ENCODE data around the gene UIMC1. TPM values are rescaled to one million over a fixed set of nuclear protein-coding genes. Genes with fewer than 3 reads are reported as not detected.

UIMC1 gene
- total and polyA plus RNA-seq, 2 of the 13 experiments (the other 11 are each of a cell fraction or from before 2014, with no cell fraction given), result 18.9 to 32.7 TPM

- TF ChIP-seq NFAT5 (CRISPR knock-in tag; IDR thresholded peaks at IDR 0.05) (no peak), PAX8 (CRISPR knock-in tag; IDR thresholded peaks at IDR 0.05; ENCODE audit: borderline replicate concordance) (no peak)
These were observed 148.7 kb downstream of the UIMC1 start (continued) for GRCh38 chr5:176857894-176858273.

GRCh38 chr5:176857216-176857893 lies 149.2 kb downstream of the UIMC1 start:
- DNase-seq (ENCODE audit: low spot score), result no peak
- no peak overlapping the region for H3K4me2 ChIP-seq (ENCODE audit: low read depth, low read length)
- 13% methylated on average over 17 of the region's 19 CpGs for WGBS (ENCODE audit: low lambda C conversion rate)
- H3K4me3 ChIP-seq (replicated peaks in 1 of 3; ENCODE audit: insufficient read depth in 1 of 3, low read depth in 2 of 3, low read length in 3 of 3), result no peak overlapping the region
- in situ Hi-C loops (cut with HindIII; ENCODE audit: extremely low pct_ligation_motif_present, low pct_unique_long_range_greater_than_20kb) (no loop called here), intact Hi-C loops (cut with micrococcal nuclease; ENCODE audit: unreplicated experiment) (no loop called here)
- H3K9me3 ChIP-seq (ENCODE audit: low read length), result no peaks in the 10 kb centered on the region
- no peak for ATAC-seq
- H3K27me3 ChIP-seq (ENCODE audit: control insufficient read depth in 1 of 2, insufficient read depth in 2 of 2, low read length in 2 of 2), result peaks cover 24 to 85% of the 10 kb centered on the region in 2 experiments; a peak in 4 of 5 replicates
- H2AFZ ChIP-seq (ENCODE audit: low read length), result no peak overlapping the region
- H4K20me1 ChIP-seq (ENCODE audit: insufficient read depth, low read length), result no peaks in the 10 kb centered on the region
- no TSS peak for BruUV-seq (replicated peaks)
- POLR2A ChIA-PET, result no interaction called here
- H3K79me2 ChIP-seq (ENCODE audit: insufficient read depth, low read length), result no peaks in the 10 kb centered on the region
- no peak for FAIRE-seq
- no peak overlapping the region for H3K9ac ChIP-seq (ENCODE audit: insufficient read depth, low read depth, low read length)
- no peak overlapping the region for H3K27ac ChIP-seq (ENCODE audit: extremely low read length, insufficient read depth, low read length)
- H3K36me3 ChIP-seq (replicated peaks in 1 of 2; ENCODE audit: control insufficient read depth in 1 of 2, insufficient read depth in 2 of 2, low read length in 2 of 2), result no peaks in the 10 kb centered on the region
- CTCF ChIA-PET (ENCODE audit: low intra/inter-chr PET ratio, low total read pairs), result no interaction called here
- no peaks in the 10 kb centered on the region for H3K4me1 ChIP-seq (ENCODE audit: insufficient read depth, low read length)
- no peak for TF ChIP-seq ZNF253 (CRISPR knock-in tag; IDR thresholded peaks at IDR 0.05; ENCODE audit: borderline replicate concordance)
- no peak for TF ChIP-seq MED8 (CRISPR knock-in tag; IDR thresholded peaks at IDR 0.05; ENCODE audit: insufficient replicate concordance)
- no peak for TF ChIP-seq ZNF543 (CRISPR knock-in tag; IDR thresholded peaks at IDR 0.05)
- no peak for TF ChIP-seq IRF9 (CRISPR knock-in tag; IDR thresholded peaks at IDR 0.05; ENCODE audit: borderline replicate concordance)
- TF ChIP-seq ATF3 (CRISPR knock-in tag; IDR thresholded peaks at IDR 0.05), result no peak
- TF ChIP-seq CENPX (CRISPR knock-in tag; IDR thresholded peaks at IDR 0.05), result no peak
- no peak for TF ChIP-seq SCMH1 (CRISPR knock-in tag; IDR thresholded peaks at IDR 0.05; ENCODE audit: borderline replicate concordance)
- no peak for TF ChIP-seq MTERF4 (CRISPR knock-in tag; IDR thresholded peaks at IDR 0.05)
